ENCODE data around the gene FMN1.

FMN1 gene

GRCh38 chr15:33124811-33125210 is 69.7 kb downstream of the FMN1 start:
- no peak for DNase-seq (ENCODE audit: low read depth)

GRCh38 chr15:33124279-33124678 is 70.2 kb downstream of the FMN1 start:
- DNase-seq (ENCODE audit: low read depth): no peak

- DNase-seq (ENCODE audit: low read depth): no peak
Measured at GRCh38 chr15:33119865-33120264, 74.6 kb downstream of the FMN1 start.

GRCh38 chr15:33119273-33119672 is 75.2 kb downstream of the FMN1 start:
- DNase-seq (ENCODE audit: low read depth): no peak

GRCh38 chr15:33116198-33116597 is 78.3 kb downstream of the FMN1 start:
- no peak for DNase-seq (ENCODE audit: low read depth)

- DNase-seq (ENCODE audit: low read depth): no peak
Measured at GRCh38 chr15:33115191-33115861, 79.2 kb downstream of the FMN1 start.

- no peak for DNase-seq (ENCODE audit: low read depth)
Measured at GRCh38 chr15:33114374-33114717, 80.2 kb downstream of the FMN1 start.

GRCh38 chr15:33113666-33114373 is 80.7 kb downstream of the FMN1 start:
- no peak for DNase-seq (ENCODE audit: low read depth)

- DNase-seq (ENCODE audit: low read depth): no peak
Measured at GRCh38 chr15:33112541-33113105, 81.9 kb downstream of the FMN1 start.

GRCh38 chr15:33111041-33111451 is 83.5 kb downstream of the FMN1 start:
- no peak for DNase-seq (ENCODE audit: low read depth)

- no peak for DNase-seq (ENCODE audit: low read depth)
Measured at GRCh38 chr15:33109345-33109744, 85.2 kb downstream of the FMN1 start.

GRCh38 chr15:33108518-33108917 is 86.0 kb downstream of the FMN1 start:
- no peak for DNase-seq (ENCODE audit: low read depth)

GRCh38 chr15:33107950-33108349 is 86.6 kb downstream of the FMN1 start:
- no peak for DNase-seq (ENCODE audit: low read depth)

GRCh38 chr15:33104212-33104611 is 90.3 kb downstream of the FMN1 start:
- DNase-seq (ENCODE audit: low read depth): no peak

GRCh38 chr15:33101036-33101435 is 93.5 kb downstream of the FMN1 start:
- no peak for DNase-seq (ENCODE audit: low read depth)

- DNase-seq (ENCODE audit: low read depth): no peak
Measured at GRCh38 chr15:33100314-33100713, 94.2 kb downstream of the FMN1 start.

GRCh38 chr15:33099739-33100138 is 94.8 kb downstream of the FMN1 start:
- no peak for DNase-seq (ENCODE audit: low read depth)

GRCh38 chr15:33099213-33099612 is 95.3 kb downstream of the FMN1 start:
- no peak for DNase-seq (ENCODE audit: low read depth)

GRCh38 chr15:33098094-33099058 is 96.1 kb downstream of the FMN1 start:
- DNase-seq (ENCODE audit: low read depth): no peak

GRCh38 chr15:33096134-33096533 is 98.4 kb downstream of the FMN1 start:
- no peak for DNase-seq (ENCODE audit: low read depth)

GRCh38 chr15:33095641-33096040 is 98.9 kb downstream of the FMN1 start:
- DNase-seq (ENCODE audit: low read depth): no peak

- DNase-seq (ENCODE audit: low read depth): no peak
Measured at GRCh38 chr15:33094336-33094735, 100.2 kb downstream of the FMN1 start.
